Sigmoid colon (tissue), 7 donors: ENCODE results near the gene DDI1. TPM values are rescaled to one million over a fixed set of nuclear protein-coding genes. Genes with fewer than 3 reads are reported as not detected.

ENCODE experiments used
- DNase-seq: peaks from one replicate; pipeline ENCODE4 v3.0.0-alpha.2; 2019
- H3K27ac ChIP-seq, 4 donors: fragments of 200-600 bp; sonication (generic); one replicate each; pipeline ENCODE4 v1.5.1; 2016 to 2019; ENCODE audit warnings: mild to moderate bottlenecking in 1 of 4
- H3K27me3 ChIP-seq, 3 donors: fragments of 200-600 bp; sonication (generic); one replicate each; pipeline ENCODE4 v1.5.1; 2019; ENCODE audit warnings: mild to moderate bottlenecking in 1 of 3
- H3K36me3 ChIP-seq, 4 donors: fragments of 200-600 bp; sonication (generic); one replicate each; pipeline ENCODE4 v1.5.1; 2016 to 2019
- H3K4me1 ChIP-seq, 4 donors: fragments of 200-600 bp; sonication (generic); one replicate each; pipeline ENCODE4 v1.5.1; 2017 to 2019
- H3K4me3 ChIP-seq, 4 donors: fragments of 200-600 bp; sonication (generic); one replicate each; pipeline ENCODE4 v1.5.1; 2017 to 2019; ENCODE audit warnings: mild to moderate bottlenecking in 2 of 4, moderate library complexity in 1 of 4
- H3K9me3 ChIP-seq, 4 donors: fragments of 200-600 bp in 3 of 4; sonication (generic) in 3 of 4; one replicate each; pipeline versions ENCODE4 v1.5.1 to v1.6.1; 2013 to 2019
- CTCF ChIP-seq, 4 experiments: fragments of 450-650 bp in 3 of 4; fragments of 200-600 bp in 1 of 4; IDR thresholded peaks; one replicate each; pipeline ENCODE4 v1.5.1; 2016 to 2019; ENCODE audit warnings: antibody characterized with exemption in 4 of 4, mild to moderate bottlenecking in 3 of 4, moderate library complexity in 2 of 4
- EP300 ChIP-seq, 4 donors: sonication (generic); formaldehyde crosslinking; IDR thresholded peaks; one replicate each; pipeline ENCODE4 v1.6.1; 2017; ENCODE audit warnings: antibody characterized with exemption in 4 of 4
- POLR2A ChIP-seq, 2 donors: fragments of 450-650 bp; IDR thresholded peaks; one replicate each; pipeline ENCODE4 v1.6.1; 2016; ENCODE audit warnings: antibody characterized with exemption in 2 of 2, mild to moderate bottlenecking in 2 of 2, moderate library complexity in 2 of 2
- POLR2AphosphoS5 ChIP-seq, 4 donors: sonication (generic); formaldehyde crosslinking; IDR thresholded peaks; one replicate each; pipeline ENCODE4 v1.6.1; 2017; ENCODE audit warnings: antibody characterized with exemption in 4 of 4
- WGBS, 2 donors: extraction: QIAGEN DNeasy Blood & Tissue Kit; methylation state at CpG; one replicate each; pipeline ENCODE4 v1.1.7; 2013; 5-methylcytosine and 5-hydroxymethylcytosine counted together
- intact Hi-C: fragments of 100-400 bp; cut with DNase I; formaldehyde crosslinking; loops from one replicate; pipeline ENCODE4 v1.15.1; 2023
- polyA plus RNA-seq, 3 donors: library from polyadenylated mRNA; stranded (reverse); fragments of 200-250 nt; gene quantifications; one replicate each; pipeline ENCODE4 v1.2.3, GENCODE V29; 2013
- total RNA-seq, 4 donors: library from RNA; depleted of rRNA; stranded (reverse); fragments of >200 nt; gene quantifications; one replicate each; pipeline ENCODE4 v1.1.0, GENCODE V29; 2016
- donor health status: healthy with polysubstance abuse.
- donor health status: Bipolar disorder and iron deficiency.
- donor health status: healthy.

The DDI1 gene
- total and polyA plus RNA-seq, 7 donors: not detected

GRCh38 chr11:104051778-104052177 lies 15.3 kb downstream of the DDI1 start:
- Histone ChIP-seq H3K4me3 (no peak overlapping the region), H3K27ac (no peak overlapping the region), H3K27me3 (no peaks in the 10 kb centered on the region), H3K4me1 (no peaks in the 10 kb centered on the region), H3K36me3 (no peaks in the 10 kb centered on the region), H3K9me3 (no peaks in the 10 kb centered on the region)
- TF ChIP-seq CTCF (IDR thresholded peaks at IDR 0.05) (no peak), POLR2AphosphoS5 (IDR thresholded peaks at IDR 0.05) (no peak), EP300 (IDR thresholded peaks at IDR 0.05) (no peak), POLR2A (IDR thresholded peaks at IDR 0.05) (no peak)
- intact Hi-C loops: no loop called here
- no peak for DNase-seq
- WGBS, 2 donors: 79 to 87% methylated on average over 4 of the region's 4 CpGs

- no peak overlapping the region for H3K4me3 ChIP-seq
- no peaks in the 10 kb centered on the region for H3K4me1 ChIP-seq
- intact Hi-C loops: no loop called here
- 73 to 78% methylated on average over 5 of the region's 5 CpGs for WGBS, 2 donors
- no peak overlapping the region for H3K27ac ChIP-seq
- no peaks in the 10 kb centered on the region for H3K9me3 ChIP-seq
- no peak for DNase-seq
- TF ChIP-seq CTCF (IDR thresholded peaks at IDR 0.05): no peak
- TF ChIP-seq POLR2AphosphoS5 (IDR thresholded peaks at IDR 0.05): no peak
- no peak for TF ChIP-seq POLR2A (IDR thresholded peaks at IDR 0.05)
- TF ChIP-seq EP300 (IDR thresholded peaks at IDR 0.05): no peak
- H3K27me3 ChIP-seq: no peaks in the 10 kb centered on the region
- H3K36me3 ChIP-seq: no peaks in the 10 kb centered on the region
Measured at GRCh38 chr11:104053743-104054478, 17.5 kb downstream of the DDI1 start.

- DNase-seq: no peak
- WGBS, 2 donors: 85 to 87% methylated on average over 4 of the region's 4 CpGs
- H3K27ac ChIP-seq: no peak overlapping the region
- H3K36me3 ChIP-seq: no peaks in the 10 kb centered on the region
- intact Hi-C loops: no loop called here
- no peaks in the 10 kb centered on the region for H3K4me1 ChIP-seq
- H3K27me3 ChIP-seq: no peaks in the 10 kb centered on the region
- no peaks in the 10 kb centered on the region for H3K9me3 ChIP-seq
- TF ChIP-seq EP300 (IDR thresholded peaks at IDR 0.05): no peak
- no peak for TF ChIP-seq POLR2AphosphoS5 (IDR thresholded peaks at IDR 0.05)
- TF ChIP-seq POLR2A (IDR thresholded peaks at IDR 0.05): no peak
- no peak for TF ChIP-seq CTCF (IDR thresholded peaks at IDR 0.05)
- no peak overlapping the region for H3K4me3 ChIP-seq
Measured at GRCh38 chr11:104054911-104055529, 18.6 kb downstream of the DDI1 start.

- H3K36me3 ChIP-seq: no peaks in the 10 kb centered on the region
- H3K27me3 ChIP-seq: no peaks in the 10 kb centered on the region
- H3K9me3 ChIP-seq: no peaks in the 10 kb centered on the region
- intact Hi-C loops: no loop called here
- TF ChIP-seq CTCF (IDR thresholded peaks at IDR 0.05) (no peak), EP300 (IDR thresholded peaks at IDR 0.05) (no peak), POLR2AphosphoS5 (IDR thresholded peaks at IDR 0.05) (no peak), POLR2A (IDR thresholded peaks at IDR 0.05) (no peak)
- no peak overlapping the region for H3K27ac ChIP-seq
- DNase-seq: no peak
- 86 to 89% methylated on average over 1 of the region's 1 CpG for WGBS, 2 donors
- H3K4me3 ChIP-seq: no peak overlapping the region
- no peaks in the 10 kb centered on the region for H3K4me1 ChIP-seq
Measured at GRCh38 chr11:104055596-104055995, 19.2 kb downstream of the DDI1 start.
